ENCODE data around the gene CYP4F2.

- TF ChIP-seq CTCF (IDR thresholded peaks at IDR 0.05) (no peak), POLR2A (IDR thresholded peaks at IDR 0.05; ENCODE audit: low read depth) (no peak), POLR2AphosphoS5 (IDR thresholded peaks at IDR 0.05) (no peak), EP300 (IDR thresholded peaks at IDR 0.05) (no peak)
Measured at GRCh38 chr19:15936950-15937349, 39.1 kb upstream of the CYP4F2 start.

Data from esophagus muscularis mucosa (tissue), 4 donors.